Measurements from ENCODE around the gene LRRC4B.
A peak's percentile ranks its signal among the peaks of the same experiment; 100 is the strongest.
"Not testable (repeated sequence)": the region's sequence is repeated elsewhere in the genome, so short reads cannot be mapped to it uniquely, and the experiment has no call there.

LRRC4B gene

DNA sequence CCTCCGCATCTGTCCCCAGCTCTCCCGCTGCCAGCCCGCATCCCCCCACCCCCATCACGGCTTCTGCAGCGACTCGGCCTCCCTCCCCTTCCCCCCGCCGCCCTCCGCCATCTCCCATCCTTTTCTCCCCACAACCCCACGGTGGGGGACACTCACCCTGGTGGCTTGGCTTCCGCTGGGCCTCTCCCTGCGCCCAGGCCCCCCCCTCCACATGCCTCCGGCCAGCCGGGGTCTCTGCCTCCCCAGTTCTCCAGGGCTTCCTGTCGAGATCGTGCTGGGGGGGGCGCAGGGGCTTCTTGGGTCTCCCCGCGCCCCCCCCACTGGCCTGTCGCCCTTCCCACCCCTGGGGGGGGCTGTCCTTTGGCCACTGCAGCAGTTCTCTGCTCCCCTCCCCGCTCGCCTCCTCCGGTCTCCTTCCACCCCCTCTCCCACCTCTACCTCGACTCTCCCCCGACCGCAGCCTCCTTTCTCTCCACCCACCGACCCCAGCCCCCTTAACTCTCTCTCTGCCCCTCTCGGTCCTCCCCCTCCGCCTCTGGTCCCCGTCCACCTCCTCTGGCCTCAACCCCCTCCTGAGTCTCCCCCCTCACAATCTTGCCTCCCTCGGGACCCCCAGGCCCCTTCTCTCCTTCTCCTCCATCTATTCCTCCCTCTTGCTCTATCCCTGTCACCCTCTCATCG lies 17.1 kb downstream of the LRRC4B start:
- no peak for DNase-seq

DNA sequence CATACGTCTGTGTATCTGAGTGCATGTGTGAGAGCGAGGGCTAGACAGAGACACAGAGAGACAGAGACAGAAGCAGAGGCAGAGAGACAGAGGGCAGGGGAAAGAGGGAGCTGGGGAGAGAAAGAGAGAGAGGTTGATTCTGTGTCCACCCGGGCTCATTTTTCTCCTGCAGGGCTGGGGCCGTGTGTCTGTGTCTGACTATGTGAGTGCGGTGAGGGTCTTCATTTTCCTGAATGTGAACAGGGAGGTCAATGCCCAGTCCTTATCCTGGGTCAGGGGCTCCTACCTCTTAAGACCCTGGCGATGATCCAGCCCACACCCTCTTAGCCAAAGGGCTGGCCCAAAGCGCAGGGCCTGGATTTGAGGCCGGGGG lies 17.7 kb downstream of the LRRC4B start:
- DNase-seq, result no peak

GRCh38 chr19:50549927-50550593 lies 18.2 kb downstream of the LRRC4B start:
- DNase-seq, result no peak

DNA sequence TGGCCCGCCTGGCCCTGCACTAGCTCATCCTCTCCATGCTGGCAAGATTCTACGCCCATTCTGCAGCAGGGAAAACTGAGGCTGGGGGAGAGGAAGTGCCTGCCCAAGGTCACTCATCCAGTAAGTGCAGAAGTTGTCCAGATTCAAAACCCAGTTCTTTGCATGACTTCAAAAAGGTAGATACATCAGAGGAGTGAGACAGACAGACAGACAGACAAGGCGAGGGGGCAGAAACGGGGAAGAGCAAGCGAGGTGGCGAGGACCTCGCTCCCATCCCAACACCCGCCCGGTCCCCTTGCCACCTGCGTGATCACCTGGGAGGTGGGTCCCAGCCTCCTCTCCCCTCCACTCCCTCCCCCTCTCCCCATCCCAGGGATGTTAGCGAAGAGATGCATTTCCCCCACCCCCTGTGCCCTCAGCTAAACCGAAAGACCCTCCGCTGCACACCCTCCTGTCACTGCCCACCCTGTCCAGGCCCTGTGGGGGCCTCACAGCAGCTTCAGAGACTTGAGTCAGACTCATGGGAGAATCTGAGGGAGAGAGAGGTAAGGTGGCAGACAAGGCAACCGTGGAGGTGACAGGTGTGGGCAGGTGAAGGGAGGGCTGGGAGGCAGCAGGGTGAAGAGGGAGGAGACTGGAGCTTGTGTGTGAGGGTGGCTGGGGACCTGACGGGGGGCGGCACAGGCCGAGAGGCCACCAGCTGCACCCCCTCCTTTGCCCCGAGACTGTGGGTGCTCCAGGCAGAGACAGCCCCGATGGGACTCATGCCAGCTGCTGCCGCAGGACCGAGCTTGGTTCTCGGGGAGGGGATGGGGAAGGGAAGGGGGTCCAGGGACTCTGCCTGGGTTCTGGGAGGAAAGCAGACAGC lies 18.9 kb downstream of the LRRC4B start:
- no peak for DNase-seq

DNA sequence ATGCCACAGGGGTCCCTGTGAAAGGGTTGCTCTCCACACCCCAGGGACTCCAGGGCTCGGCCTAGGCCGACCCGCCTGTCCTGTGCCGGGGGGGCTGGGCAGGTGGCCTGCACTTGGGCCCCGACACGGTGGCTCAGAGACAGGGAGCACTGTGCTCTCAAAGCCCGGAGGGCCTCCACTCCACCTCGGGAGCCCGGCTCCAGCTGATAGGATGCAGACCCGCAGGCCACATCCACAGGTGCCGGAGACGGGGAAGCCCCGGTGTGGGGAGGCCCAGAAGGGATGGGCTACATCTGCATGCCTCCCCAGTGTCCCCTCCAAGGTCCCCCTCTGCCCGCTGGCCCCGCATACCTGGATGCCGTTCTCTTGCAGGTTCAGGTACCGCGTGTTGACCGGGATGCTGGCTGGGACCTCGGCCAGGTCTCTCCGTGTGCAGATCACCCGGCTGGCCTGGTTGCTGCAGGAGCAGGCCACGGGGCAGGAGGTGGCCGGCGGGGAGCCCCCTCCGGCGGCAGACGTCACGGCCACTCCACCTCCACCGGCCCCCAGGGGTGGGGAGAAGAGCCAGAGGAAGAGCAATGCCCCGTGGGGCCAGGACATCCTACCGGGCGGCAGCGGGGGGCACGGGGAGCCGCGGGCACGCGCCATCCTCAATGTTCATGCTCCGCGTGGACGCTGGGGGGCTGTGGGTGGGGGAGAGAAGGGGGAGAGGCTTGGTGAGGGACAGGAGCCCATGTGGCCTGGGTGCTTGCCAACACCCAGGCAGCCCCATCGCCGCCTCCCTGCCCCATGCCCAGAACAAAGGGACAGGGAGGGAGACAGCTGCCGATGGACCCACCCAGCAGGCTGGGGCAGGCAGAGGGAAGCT lies 19.8 kb downstream of the LRRC4B start:
- DNase-seq, result no peak

DNA sequence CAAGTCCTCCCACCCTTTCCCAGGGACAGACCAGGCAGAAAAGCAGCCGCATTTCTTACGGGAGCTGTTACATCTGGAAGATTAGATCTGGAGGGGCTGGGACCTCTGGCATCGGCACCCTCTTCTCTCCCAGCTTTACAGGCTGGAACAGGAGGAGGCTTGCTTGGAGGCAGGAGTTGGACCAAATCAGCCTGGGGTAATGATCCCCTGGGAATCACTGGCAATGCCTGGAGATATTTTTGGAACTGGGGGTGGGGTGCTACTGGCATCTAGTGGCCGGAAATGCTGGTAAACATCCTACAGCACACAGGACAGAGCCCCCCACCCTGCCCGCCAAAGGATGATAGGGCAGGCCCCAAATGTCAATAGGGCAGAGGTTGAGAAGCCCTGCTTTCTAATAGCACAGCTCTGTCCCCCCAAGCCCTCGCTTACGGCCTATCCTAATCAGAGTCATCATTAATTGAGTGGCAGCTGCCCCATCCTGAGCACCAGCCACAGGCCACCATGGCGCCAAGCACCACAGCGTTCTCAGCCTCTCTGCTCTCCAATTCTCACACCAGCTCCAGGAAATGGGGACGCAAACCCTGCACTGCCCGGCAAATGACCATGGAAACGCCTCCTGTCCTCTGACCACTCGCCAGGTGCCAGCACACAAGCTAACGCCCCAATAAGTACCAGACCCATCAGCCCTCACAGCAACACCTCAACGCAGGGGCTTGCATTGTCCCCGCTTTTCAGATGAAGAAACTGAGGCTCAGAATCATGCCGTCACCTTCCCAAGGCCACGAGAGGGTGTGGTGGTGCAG lies 20.6 kb downstream of the LRRC4B start:
- no peak for DNase-seq

- no peak for DNase-seq
Measured at GRCh38 chr19:50546527-50547221, 21.6 kb downstream of the LRRC4B start.

DNA sequence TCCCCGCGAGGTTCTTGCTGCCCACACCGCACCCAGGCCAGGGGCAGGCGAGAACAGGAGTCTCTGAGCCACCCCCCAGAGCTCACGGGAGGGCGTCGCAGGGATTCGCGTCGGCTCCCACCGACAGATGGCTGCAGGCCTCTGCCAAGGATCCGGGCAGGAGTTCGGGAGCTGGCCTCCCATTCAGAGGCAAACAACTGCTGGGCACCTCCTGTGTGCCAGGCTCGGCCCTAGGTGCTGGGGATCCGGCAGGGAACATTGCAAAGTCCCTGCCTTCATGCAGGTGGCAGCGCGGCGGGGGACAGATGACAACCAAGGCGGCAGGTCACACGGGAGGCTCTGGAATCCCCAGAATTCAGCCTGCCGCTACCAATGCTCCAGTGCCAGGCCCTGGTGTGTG lies 25.3 kb downstream of the LRRC4B start:
- no peak for DNase-seq

DNA sequence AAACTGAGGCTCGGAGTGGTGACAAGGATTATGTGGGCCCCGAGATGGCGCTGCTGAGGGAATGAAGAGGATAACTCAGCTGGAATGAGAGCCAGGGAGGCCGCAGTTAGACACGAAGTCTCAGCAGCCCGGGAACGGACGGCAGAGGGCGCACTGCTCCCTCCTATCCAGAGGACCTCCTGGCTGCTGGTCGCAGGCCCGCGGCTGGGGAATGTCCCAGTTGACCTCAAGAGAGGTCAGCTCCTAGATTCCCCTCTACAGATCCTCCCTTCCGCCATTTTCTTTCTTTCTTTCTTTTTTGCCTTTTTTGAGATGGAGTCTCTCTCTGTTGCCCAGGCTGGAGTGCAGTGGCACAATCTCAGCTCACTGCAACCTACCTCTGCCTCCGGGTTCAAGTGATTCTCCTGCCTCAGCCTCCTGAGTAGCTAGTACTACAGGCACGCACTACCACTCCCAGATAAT lies 30.4 kb downstream of the LRRC4B start:
- DNase-seq, result peak; percentile 51 to 92

GRCh38 chr19:50537306-50537685 lies 30.9 kb downstream of the LRRC4B start:
- DNase-seq, result no peak

DNA sequence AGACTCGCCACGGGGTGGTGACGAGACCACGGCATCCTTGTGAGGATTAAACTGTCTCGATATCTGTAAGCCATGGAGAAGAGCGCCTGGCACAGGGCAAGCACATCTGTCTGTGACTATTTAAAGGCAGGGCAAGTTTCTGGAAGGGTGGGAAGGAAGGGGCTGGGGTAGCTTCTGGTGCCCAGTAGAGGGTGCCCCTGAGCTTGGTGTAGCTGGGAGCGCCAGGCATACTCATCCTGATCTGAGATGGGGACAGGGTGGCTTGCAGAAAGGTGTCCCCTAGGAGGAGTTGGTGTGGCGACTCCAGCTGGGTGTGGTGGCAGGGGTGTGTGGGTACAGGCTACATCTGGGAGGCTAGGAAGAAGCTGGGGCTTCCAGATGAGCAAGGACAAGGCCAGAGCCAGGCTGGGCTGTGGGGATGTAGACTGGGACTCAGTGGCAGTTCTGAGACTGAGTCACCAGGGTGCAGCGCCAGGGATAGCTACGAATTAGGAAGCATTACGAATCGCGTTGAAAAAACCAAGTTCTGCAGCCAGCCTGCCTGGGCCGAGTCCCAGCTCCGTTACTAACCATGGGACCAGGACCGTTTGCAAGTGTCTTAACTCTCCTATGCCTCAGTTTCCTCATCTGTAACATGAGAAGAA lies 31.5 kb downstream of the LRRC4B start:
- no peak for DNase-seq

- no peak for DNase-seq
Measured at GRCh38 chr19:50535672-50536187, 32.5 kb downstream of the LRRC4B start.

- no peak for DNase-seq
Measured at GRCh38 chr19:50534478-50534877, 33.8 kb downstream of the LRRC4B start.

DNA sequence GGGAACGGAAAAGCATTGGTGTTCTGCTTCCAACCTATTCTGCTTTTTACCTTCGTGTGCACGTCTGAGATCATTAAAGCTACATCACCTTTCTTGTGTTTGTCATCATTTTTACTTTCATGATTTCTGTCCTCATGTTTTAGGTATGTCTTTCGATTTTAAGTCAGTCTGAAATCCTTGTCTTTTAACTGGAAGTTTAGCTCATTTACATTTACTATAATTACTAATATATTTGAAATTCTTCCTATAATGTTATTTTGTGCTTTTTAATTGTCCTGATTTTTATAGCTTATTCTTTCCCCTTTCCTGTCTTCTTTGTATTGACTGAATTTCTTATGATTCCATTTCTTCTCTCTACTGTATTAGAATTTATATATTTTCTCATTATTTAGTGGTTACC lies 35.3 kb downstream of the LRRC4B start:
- DNase-seq, result no peak

DNA sequence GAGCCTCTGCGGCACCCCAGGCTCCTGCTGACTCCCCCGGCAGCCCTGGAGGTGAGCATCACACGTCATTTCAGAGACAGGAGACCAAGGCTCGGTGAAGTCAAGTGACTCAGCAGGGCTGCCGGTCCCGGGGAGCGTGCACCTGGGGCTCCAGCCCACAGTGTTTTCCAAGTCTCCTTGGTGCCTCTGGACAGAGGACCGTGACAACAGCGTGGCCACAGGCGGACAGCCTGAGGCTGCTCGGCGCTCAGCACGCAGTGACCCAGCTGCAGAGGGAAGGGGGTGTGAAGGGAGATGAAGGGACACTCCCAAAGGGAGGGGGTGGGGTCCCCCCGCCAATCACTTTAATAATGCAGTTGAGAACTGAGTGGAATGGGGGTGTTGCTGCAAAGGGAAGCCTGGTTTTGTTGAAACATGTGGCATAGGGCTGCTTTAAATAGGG lies 37.0 kb downstream of the LRRC4B start:
- no peak for DNase-seq

DNA sequence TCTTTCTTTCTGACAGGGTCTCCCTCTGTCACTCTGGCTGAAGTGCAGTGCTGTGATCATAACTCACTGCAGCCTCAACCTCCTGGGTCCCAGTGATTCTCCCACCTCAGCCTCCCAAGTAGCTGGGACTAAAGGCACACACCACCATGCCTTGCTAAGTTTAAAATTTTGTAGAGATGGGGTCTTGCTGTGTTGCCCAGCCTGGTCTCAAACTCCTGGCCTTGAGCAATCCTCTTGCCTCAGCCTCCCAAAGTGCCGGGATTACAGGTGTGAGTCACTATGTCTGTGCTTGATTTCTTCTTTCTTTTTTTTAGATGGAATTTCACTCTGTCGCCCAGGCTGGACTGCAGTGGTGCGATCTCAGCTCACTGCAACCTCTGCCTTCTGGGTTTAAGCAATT lies 40.2 kb downstream of the LRRC4B start:
- not testable (repeated sequence) for DNase-seq

DNA sequence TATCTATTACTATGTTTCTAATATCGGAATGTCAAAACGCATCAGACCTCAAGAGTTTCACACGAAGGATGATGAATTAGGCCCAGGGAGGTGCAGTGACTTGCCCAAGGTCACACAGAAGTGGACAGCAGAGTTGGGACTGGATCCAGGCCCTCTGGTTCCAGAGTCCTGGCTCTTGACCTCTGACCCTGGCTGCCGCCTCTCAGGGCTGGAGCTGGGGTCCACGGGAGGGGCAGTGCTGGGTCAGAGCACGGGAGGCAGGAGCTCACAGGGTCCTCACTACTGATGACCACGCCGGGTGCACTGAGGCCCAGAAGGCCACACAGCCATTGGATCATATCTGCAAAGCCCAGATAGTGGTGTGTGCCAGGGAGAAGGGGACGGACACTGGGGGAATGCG lies 45.4 kb downstream of the LRRC4B start:
- DNase-seq, result no peak

DNA sequence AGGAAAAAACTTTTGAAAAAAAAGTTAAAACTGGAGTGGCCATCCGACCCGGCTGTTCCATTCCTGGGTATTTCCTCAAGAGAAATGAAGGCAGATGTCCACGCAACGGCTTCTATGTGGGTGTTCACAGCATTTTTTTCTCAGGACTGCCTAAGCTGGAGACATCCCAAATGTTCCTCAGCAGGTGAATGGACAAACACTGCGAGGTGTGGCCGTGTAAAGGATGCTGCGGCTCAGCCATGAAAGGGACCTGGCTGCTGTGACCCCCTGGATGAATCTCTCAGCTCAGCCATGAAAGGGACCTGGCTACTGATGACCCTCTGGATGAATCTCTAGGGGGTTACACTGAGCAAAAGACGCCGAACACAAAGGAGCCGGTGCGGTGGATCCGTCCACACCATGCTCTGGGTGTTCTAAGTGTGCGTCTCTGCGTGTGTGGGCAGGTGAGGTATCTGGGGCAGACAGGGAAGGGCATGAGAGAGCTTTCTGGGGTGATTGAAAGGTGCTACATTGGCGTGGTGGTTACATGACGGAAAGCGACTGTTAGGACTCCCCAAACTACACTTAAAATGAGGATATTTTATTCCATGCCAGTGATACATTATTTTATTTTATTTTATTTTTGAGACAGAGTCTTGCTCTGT lies 47.3 kb downstream of the LRRC4B start:
- no peak for DNase-seq

- no peak for DNase-seq
Measured at GRCh38 chr19:50519006-50519575, 49.1 kb downstream of the LRRC4B start.
